ENCODE measurements around the gene THOC1.

THOC1 gene

DNA sequence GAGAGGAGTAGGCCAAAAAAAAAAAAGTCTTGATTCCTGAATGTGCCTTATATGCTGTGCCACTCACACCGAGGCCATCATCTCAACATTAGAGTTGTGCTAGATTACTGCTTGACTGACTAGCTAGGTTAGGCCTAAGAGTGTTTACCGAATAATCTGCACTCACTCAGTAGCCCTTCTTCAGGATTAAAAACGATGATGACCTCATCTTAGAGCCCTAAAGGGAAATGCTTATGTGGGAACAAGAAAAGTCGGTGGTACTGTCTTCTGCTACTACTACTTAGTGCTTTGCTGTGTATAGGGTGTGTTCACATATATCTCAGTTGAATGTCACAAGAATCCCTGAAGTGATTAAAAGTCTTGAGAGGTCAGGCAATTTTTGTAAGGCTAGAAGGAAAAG, 54.3 kb downstream of the THOC1 start:
- no peak for DNase-seq

DNA sequence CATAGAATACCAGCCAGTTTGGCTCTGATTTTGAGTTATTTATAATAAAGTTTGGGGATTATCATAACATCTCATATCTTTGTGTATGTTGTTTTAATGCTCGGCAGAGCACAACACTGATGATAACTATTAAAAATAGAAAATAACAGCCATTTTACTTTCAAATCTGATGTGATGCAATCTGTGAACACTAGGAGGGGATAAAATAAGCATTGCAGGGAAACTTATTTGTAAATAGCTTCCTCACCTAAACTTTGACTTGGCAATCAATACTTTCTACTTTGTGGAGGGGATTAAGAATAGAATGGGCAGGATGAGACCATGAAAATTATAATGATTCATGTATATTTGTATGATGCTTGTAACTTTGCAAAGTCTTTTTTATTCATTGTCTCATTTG, 55.1 kb downstream of the THOC1 start:
- DNase-seq: no peak

DNA sequence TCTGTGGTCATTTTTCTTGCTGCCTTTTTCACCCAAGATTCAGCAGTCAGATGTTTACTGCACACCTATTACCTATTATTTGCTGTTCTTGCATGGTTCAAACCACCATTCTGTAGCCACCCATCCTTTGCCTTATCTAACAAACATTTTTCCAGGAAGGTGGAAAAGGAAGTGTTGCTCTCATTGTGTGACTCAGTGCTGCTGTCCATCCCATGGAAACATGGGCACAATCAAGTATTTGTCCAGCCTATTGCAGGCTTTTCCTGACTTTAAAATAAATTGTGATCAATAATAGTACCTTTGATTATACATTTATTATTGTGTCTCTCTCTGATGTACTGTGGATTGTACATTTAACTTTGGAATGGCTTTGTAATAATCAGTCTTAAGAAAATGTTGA, 56.3 kb downstream of the THOC1 start:
- no peak for DNase-seq

DNA sequence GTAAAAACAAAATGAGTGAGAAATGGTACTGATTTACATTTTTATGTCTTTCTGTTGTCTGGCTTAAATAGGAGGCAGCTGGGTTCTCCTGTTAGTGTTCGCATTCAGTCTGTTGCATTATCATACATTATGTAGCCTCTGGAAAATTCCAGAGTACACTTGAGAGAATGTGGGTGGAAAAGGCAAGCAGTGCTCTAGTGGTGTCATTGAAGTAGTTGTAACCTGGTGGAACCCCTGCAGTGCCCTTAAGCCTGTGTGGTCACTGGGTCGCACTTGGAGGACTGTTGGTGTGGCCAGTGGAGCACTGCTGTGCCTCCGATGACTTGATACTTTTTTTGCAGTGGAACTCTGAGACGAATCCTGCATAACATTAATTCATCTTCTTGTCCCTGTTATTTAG, 57.1 kb downstream of the THOC1 start:
- DNase-seq: no peak

DNA sequence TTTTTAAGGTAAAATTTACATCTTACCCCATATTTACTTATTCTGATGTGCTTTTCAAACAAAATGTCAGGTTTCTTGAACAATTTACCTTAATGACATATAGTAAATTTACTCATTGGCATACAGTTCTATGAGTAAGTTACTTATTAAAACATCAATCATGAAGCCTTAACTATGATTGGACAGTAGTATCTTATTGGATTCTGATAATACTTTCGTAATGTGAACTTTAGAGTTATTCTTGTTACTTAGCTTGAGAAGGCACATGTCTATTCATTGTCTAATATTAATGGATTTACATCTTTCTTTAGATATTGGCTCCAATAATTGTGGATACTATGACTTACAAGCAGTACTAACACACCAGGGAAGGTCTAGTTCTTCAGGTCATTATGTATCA, 57.8 kb downstream of the THOC1 start:
- DNase-seq: no peak

DNA sequence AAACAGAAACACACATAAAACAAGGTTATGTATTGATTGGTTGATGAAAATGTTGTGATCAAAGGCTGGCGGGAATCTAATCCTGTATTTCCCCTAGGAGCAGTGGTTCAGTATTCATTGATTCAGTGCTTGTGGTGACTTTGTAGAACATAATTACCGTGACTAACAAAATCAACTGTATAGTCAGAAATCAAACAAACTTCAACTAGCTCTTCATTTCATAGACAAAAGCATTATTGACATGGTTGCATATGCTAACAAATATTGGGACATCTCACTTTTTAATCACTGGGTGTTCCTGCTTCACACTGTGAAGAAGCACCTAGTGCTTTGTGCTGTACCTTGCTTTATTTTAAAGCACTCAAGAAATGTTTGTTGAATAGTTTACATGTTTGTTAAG, 68.1 kb downstream of the THOC1 start:
- no peak for DNase-seq

DNA sequence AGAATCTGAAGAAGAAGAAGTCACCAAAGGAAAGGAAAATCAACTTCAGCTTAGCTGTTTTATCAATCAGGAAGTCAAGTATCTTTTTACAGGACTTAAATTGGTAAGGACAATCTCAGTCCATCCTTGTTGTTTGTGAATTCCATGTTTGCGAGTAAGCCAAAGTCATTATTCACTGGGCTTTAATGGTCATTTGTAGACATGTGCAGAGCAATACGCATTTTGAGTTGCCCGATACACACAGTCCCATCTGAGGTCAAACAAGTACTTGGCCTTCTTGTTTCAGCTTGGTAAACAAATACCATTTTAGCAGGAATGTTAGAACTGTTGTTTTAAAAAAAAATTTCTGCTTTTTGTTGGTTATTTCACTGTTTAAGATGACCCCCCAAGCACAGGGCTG, 68.6 kb downstream of the THOC1 start:
- no peak for DNase-seq

DNA sequence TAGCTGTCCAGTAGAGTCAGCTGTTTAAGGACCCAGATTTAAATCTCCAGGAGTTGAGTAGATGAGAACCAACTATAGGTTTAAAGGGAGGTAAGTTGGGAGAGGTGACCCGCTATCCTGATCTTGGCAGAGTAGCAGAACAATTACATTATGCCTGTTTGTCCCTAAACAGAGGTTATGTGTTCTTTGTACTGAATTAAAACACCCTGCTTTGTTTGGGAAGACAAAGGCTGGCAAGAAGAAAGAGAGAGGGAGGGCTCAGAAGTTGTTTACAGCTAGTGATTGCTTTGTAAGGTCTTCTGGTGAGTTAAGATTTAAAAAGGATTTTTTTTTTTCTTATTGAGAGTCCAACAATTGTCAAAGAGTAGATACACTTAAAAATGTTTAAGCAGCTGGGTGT, 72.2 kb downstream of the THOC1 start:
- no peak for DNase-seq

DNA sequence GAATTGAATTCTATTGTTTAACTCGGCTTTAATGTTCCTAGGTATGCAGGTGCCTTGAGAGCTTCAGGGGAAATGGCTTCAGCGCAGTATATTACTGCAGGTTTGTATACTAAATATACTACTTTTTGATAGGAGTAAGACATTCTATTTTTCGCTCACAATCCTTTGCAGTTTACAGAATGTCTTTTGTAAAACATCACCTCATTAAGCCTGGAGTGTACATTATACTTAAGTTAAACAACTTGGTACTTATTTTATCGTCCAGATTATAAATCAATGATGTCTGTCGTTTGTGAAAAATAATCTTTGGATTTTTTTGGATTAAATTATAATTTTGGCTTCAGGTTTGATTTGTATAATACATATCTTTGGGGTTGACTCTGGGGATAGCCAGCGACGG, 75.0 kb downstream of the THOC1 start:
- DNase-seq: no peak

DNA sequence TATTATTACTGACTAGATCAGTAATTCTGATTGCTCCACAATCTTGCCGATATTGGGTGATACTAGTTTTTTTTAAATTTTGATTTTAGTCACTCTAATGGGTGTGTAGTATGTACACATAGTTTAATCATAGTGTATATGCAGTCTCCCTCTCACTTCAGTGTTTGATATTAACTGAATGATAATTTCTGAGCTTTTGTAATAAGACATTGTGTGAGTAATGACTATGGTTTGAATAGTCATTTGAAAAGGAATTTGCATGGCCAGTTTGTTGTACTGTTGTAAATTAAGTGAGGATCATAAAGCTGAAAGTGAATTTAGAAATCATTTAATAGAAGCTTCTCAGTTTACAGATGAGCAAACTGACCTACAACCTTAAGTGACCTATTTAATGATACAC, 76.1 kb downstream of the THOC1 start:
- no peak for DNase-seq

DNA sequence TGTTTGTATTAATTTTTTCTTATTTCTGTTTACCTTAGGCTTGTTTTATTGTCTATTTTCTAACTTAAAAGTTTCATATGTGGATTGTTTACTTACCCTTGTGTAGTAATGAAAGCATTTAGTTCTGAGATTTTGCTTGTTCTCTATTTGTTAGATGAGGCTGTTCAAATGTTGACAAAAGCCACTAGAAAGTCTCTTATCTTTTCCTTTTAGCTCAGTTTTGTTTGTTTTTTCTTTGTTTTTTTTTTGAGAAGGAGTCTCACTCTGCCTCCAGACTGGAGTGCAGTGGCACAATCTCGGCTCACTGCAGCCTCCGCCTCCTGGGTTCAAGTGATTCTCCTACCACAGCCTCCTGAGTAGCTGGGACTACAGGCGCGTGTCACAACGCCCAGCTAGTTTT, 78.6 kb downstream of the THOC1 start:
- no peak for DNase-seq

DNA sequence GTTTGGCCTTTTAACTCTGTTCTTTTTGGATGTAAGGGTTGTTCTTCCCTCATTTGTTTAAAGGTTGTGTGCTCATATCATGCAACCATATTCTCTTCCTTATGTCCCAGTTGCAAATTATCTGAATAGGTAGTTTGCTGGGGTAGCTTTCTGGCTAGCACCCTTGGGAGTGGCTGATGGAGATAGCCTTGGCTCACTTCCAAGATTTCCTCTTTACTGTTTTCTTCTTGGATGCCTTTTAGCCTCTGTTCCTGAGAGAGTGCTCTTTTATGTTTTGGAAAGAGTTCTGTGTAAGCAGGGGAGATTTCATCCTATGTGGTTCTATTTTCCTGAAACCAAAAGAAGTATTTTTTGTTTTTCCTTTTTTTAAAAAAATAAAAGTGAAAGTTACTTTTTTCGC, 84.1 kb downstream of the THOC1 start:
- no peak for DNase-seq

DNA sequence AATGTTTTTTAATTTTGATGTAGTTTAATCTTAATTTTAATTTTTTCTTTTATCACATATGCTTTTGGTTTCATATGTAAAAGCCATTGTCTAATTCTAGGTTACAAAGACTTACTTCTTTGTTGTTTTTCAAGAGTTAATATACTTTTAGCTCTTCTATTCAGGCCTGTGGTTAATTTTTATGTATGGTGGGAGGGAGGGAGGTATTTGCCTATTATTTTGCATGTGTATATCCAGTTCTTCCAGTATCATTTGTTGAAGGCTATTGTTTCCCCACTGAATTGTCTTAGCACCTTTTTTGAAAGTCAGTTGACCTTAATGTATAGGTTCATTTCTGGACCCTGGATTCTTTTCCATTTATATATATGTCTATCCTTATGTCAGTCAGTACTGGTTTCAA, 86.1 kb downstream of the THOC1 start:
- DNase-seq: no peak

DNA sequence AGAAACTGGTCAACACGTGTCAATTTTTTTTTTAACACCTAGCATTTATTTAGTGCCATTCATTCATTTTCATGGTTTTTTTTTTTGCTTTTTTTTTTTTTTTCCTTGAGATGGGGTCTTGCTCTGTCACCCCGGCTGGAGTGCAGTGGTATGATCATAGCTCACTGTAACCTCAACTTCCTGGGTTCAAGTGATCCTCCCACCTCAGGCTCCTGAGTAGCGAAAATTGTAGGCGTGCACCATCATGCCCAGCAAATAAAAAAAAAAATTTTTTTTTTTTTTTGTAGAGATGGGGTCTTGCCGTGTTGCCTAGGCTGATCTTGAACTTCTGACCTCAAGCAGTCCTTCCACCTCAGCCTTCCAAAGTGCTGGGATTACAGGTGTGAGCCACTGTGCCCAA, 88.3 kb downstream of the THOC1 start:
- no peak for DNase-seq

DNA sequence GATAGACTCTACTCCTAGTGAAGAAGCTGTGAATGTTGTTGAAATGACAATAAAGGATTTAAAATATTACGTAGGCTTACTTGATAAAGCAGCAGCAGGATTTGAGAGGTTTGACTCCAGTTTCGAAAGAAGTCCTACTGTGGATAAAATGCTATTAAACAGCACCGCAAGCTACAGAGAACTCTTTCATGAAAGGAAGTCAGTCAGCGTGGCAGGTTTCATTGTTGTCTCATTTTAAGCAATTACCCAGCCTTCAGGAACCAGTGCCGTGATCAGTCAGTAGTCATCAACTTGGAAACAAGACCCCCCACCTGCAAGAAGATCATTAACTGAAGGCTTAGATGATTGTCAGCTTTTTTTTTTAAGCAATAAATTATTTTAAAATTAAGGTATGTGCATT, 95.5 kb downstream of the THOC1 start:
- no peak for DNase-seq

All from activated CD4-positive, alpha-beta T cell treated with anti-CD3 and anti-CD28 coated beads, Interleukin-2, amount 50 U/mL, for 16 hours (primary cell).